Left lung (tissue), 10 donors: ENCODE data around the gene NGLY1. TPM values are rescaled to one million over a fixed set of nuclear protein-coding genes. Genes with fewer than 3 reads are reported as not detected.

Source experiments
- ATAC-seq: fragments of 200-7000 bp; cut with Tn5 transposase; one replicate; pipeline ENCODE4 v1.9.1; 2020; ENCODE audit warnings: moderate library complexity
- DNase-seq, 4 donors: peaks; one replicate each; pipeline ENCODE4 v3.0.0-alpha.2; 2013 to 2020
- H3K27ac ChIP-seq, 2 donors: fragments of 200-600 bp; sonication (generic) in 1 of 2; one replicate each; pipeline versions ENCODE4 v1.5.0 to v1.8.0; 2020 to 2021
- H3K27me3 ChIP-seq, 2 donors: fragments of 200-600 bp; sonication (generic) in 1 of 2; one replicate each; pipeline versions ENCODE4 v1.5.0 to v1.8.0; 2020 to 2021
- H3K36me3 ChIP-seq, 2 donors: fragments of 200-600 bp; sonication (generic) in 1 of 2; one replicate each; pipeline versions ENCODE4 v1.5.0 to v1.8.0; 2020 to 2021
- H3K4me1 ChIP-seq, 2 donors: fragments of 200-600 bp; one replicate each; pipeline ENCODE4 v1.8.0; 2021
- H3K4me3 ChIP-seq, 2 donors: fragments of 200-600 bp; sonication (generic) in 1 of 2; one replicate each; pipeline versions ENCODE4 v1.5.0 to v1.8.0; 2020 to 2021; ENCODE audit warnings: mild to moderate bottlenecking in 1 of 2
- H3K9me3 ChIP-seq, 2 donors: fragments of 200-600 bp; sonication (generic) in 1 of 2; one replicate each; pipeline versions ENCODE4 v1.5.0 to v1.8.0; 2020 to 2021
- intact Hi-C, 2 donors: fragments of 100-400 bp; cut with DNase I; formaldehyde crosslinking; loops; one replicate each; pipeline versions ENCODE4 v1.11.2 to v1.14.2; 2022
- polyA plus RNA-seq, 6 donors: library from polyadenylated mRNA; unstranded; fragments of 120-200 nt; gene quantifications; one replicate each; pipeline ENCODE4 v1.2.1, GENCODE V29; 2013; ENCODE audit not compliant: insufficient read length in 6 of 6
- total RNA-seq, 2 donors: library from RNA; stranded (reverse); fragmentation: NEBNext Ultra II Directional; extraction: Animal tissue kit (Norgen Biotek cat#: 25700); gene quantifications; one replicate each; pipeline ENCODE4 v1.2.1, GENCODE V29; 2021
- TF ChIP-seq, protein P1 (sequence below), 2 donors: fragments of 200-600 bp; sonication (generic) in 1 of 2; IDR thresholded peaks; one replicate each; pipeline versions ENCODE4 v1.5.0 to v1.8.0; 2021; ENCODE audit warnings: antibody characterized with exemption in 2 of 2
- donor health status: DM: no; HTN: yes; CAD: no.
- donor health status: DM: no; HTN: no; CAD: no.

Gene NGLY1
- total and polyA plus RNA-seq, 8 donors: 31.2 to 46.9 (median 41.0) TPM

DNA sequence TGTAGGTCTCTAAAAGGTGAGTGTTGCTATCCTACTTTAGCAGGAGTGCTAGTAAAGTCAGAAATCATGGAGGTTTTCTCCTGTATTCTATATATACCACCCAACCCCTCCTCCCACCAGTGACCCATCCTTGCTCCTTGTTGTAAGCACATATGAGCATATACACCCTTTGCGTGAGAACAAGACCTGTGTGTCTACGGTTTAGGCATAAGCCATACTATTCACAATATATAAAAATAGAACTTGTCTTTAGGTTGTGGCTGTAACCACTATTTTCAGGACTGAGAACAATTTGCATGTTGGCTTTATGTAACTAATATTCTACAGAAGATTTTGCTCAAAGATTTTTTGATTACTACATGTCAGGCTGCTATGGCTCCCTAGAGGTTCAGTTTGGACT is 59.4 kb downstream of the NGLY1 start:
- no peaks in the 10 kb centered on the region for H3K4me1 ChIP-seq
- ATAC-seq (no peak), DNase-seq (no peak)
- no peak overlapping the region for H3K4me3 ChIP-seq
- no peak overlapping the region for H3K27ac ChIP-seq
- peaks cover 0 to 56% of the 10 kb centered on the region in 2 donors for H3K36me3 ChIP-seq
- TF ChIP-seq, protein P1, sequence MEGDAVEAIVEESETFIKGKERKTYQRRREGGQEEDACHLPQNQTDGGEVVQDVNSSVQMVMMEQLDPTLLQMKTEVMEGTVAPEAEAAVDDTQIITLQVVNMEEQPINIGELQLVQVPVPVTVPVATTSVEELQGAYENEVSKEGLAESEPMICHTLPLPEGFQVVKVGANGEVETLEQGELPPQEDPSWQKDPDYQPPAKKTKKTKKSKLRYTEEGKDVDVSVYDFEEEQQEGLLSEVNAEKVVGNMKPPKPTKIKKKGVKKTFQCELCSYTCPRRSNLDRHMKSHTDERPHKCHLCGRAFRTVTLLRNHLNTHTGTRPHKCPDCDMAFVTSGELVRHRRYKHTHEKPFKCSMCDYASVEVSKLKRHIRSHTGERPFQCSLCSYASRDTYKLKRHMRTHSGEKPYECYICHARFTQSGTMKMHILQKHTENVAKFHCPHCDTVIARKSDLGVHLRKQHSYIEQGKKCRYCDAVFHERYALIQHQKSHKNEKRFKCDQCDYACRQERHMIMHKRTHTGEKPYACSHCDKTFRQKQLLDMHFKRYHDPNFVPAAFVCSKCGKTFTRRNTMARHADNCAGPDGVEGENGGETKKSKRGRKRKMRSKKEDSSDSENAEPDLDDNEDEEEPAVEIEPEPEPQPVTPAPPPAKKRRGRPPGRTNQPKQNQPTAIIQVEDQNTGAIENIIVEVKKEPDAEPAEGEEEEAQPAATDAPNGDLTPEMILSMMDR (IDR thresholded peaks at IDR 0.05): no peak
- intact Hi-C loops: no loop called here
- H3K9me3 ChIP-seq: no peaks in the 10 kb centered on the region
- no peaks in the 10 kb centered on the region for H3K27me3 ChIP-seq

GRCh38 chr3:25719321-25719720 is 63.9 kb downstream of the NGLY1 start:
- H3K27ac ChIP-seq: no peak overlapping the region
- ATAC-seq (no peak), DNase-seq (no peak)
- peaks cover 0 to 18% of the 10 kb centered on the region in 2 donors for H3K36me3 ChIP-seq
- no peaks in the 10 kb centered on the region for H3K4me1 ChIP-seq
- TF ChIP-seq, protein P1 (IDR thresholded peaks at IDR 0.05): no peak
- intact Hi-C loops: no loop called here
- H3K27me3 ChIP-seq: no peaks in the 10 kb centered on the region
- no peaks in the 10 kb centered on the region for H3K9me3 ChIP-seq
- H3K4me3 ChIP-seq: no peak overlapping the region

DNA sequence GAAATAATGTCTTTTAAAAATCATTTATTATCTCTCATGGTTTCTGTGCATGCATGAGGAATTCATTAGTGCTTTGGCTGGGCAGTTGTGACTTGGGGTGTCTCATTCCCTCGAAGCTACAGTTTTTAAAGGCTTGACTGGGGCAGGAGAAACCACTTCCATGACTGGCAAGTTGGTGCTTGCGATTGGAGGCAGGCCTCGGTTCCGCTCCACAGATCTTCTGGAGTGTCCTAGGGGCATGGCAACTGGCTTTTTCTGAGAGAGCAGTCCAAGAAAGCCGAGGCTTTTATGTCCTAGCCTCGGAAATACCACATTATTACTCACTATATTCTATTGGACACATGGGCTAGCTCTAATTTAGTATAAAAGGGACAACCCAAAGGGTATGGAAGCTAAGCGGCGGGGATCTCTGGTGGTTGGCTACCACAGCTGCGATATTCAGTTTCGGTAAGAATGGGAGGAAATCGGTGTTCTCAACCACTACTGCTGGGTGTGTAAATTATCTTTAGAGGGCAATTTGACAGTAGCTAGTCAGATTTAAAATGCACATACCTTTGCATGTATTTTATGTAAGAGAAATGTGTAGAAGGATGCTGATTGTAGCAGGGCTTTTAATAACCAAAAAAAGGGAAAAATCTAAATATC is 69.8 kb downstream of the NGLY1 start:
- Histone ChIP-seq H3K9me3 (no peaks in the 10 kb centered on the region), H3K27me3 (no peaks in the 10 kb centered on the region), H3K36me3 (no peaks in the 10 kb centered on the region), H3K4me1 (no peaks in the 10 kb centered on the region), H3K4me3 (no peak overlapping the region), H3K27ac (no peak overlapping the region)
- no peak for DNase-seq
- TF ChIP-seq, protein P1 (IDR thresholded peaks at IDR 0.05): no peak
- intact Hi-C loops: no loop called here
- ATAC-seq: no peak

- ATAC-seq (no peak), DNase-seq (no peak)
- Histone ChIP-seq H3K4me3 (no peak overlapping the region), H3K27ac (no peak overlapping the region), H3K9me3 (no peaks in the 10 kb centered on the region), H3K27me3 (no peaks in the 10 kb centered on the region), H3K4me1 (no peaks in the 10 kb centered on the region), H3K36me3 (no peaks in the 10 kb centered on the region)
- TF ChIP-seq, protein P1 (IDR thresholded peaks at IDR 0.05): no peak
- intact Hi-C loops: no loop called here
Observed at GRCh38 chr3:25711090-25711489, 72.2 kb downstream of the NGLY1 start.

DNA sequence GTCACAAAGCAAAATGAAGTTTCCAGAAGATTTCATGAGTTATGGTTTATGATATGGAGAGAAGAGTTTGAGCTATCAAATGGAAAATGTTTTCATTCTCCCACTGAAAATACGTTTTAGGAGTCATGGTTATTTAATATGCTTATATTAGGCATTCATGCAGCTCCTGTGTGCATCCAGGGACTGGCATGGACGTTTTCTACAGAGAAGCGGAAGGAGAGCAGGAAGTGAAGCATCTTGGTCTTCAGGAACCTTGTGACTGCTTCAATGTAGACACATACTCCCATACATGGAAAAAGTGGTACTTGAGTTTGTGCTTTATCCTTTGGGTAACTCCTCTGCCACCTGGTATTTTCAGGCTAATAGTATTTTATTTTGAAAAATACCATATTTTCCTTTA is 75.2 kb downstream of the NGLY1 start:
- DNase-seq: no peak
- Histone ChIP-seq H3K4me3 (no peak overlapping the region), H3K9me3 (no peaks in the 10 kb centered on the region), H3K4me1 (no peaks in the 10 kb centered on the region), H3K36me3 (no peaks in the 10 kb centered on the region), H3K27ac (no peak overlapping the region), H3K27me3 (no peaks in the 10 kb centered on the region)
- intact Hi-C loops: no loop called here
- TF ChIP-seq, protein P1 (IDR thresholded peaks at IDR 0.05): no peak
- ATAC-seq: no peak
